Kidney glomerular epithelial cell (primary cell): ENCODE data around the gene NECTIN1.

Experiments
- DNase-seq: peaks from one replicate; lab custom pipeline; 2025; lab: John Stamatoyannopoulos, UW

NECTIN1 gene, protein sequence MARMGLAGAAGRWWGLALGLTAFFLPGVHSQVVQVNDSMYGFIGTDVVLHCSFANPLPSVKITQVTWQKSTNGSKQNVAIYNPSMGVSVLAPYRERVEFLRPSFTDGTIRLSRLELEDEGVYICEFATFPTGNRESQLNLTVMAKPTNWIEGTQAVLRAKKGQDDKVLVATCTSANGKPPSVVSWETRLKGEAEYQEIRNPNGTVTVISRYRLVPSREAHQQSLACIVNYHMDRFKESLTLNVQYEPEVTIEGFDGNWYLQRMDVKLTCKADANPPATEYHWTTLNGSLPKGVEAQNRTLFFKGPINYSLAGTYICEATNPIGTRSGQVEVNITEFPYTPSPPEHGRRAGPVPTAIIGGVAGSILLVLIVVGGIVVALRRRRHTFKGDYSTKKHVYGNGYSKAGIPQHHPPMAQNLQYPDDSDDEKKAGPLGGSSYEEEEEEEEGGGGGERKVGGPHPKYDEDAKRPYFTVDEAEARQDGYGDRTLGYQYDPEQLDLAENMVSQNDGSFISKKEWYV

DNA sequence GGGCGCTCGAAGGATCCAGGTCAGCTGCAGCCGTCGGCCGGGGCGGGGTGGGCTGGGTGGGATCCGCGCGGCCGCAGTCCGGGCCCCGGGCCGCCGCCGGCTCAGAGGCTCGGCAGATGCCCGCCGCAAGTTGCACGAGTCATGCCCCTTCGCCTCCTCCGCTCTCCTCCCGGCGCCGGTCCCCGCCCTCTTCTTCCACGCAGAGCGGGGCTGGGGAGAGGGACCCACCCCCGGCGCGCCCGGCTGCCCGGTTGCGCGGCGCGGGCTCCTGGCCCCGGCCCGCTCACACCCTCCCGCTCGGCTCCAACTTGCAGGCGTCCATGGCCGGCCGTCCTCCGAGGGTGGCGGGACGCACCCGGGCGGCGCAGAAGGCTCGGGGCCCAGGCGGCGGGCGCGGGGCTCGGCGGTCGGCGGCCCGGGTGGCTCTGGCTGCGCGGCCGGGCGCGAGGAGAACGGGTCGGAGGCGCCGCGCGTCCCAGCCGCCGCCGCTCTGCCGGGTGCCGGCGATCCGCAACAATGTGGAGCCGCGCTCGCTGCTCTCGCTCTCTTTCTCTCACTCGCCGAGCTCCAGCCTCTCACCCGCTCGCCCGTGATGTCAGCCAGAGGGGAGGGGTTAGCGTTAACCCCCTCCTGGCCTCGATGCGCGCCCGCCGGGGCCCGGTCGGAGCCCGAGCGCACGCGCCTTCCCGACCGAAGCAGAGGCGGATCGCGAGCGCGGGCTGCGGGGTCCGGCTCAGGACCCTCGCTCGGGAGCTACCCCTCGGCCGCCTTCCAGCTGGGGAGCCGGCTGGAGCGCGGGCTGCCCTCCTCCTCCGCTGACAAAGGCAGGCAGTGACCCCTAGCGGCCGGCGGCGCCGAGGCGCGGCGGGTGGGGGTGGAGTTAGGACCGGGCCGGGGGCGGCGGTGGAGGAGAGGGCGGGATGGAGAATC lies at the start of gene NECTIN1:
Gene NECTIN1 (minus strand): TSS at position 550 of the 930 bp plus-strand sequence. CDS start 647 bp downstream, outside the sequence.
- DNase-seq, result peak; percentile 83

DNA sequence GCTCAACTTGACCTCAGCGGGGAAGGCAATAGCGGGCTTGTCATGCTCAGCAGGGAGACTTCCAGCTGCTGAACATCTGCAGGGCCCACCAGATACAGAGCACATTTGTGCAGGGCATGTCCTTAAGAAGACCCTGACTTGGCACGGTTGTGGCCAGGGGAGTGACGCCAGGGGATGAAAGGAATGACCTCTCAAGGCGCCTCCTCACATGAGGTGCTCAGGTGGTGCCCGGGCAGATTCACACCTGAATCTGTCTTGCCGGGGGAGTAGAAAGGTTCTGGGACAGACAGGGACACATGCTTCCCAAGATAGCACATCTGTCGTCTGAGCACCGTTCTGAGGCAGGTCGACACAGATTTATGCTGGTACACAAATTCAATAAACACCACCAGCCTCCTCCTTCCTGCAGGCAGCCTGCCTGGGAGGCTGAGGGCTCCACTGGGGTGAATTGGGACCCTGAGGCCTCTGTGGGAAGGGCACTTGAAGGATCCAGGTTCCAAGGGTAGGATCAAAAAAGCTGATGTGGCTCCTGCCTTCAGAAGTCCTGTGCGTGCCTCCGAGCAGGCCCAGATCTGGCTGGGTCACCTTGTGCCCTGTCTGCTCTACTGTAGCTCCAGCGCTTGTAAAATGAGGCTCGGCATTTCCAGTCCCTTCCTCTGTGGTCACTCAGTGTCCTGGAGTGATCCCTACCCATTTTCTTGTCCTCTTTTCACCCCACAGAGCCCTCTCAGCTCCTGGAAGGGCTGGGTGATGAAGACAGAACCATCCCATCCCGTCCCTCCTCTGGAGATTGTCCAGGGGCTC lies 49.6 kb upstream of the NECTIN1 start:
- DNase-seq, result no peak

DNA sequence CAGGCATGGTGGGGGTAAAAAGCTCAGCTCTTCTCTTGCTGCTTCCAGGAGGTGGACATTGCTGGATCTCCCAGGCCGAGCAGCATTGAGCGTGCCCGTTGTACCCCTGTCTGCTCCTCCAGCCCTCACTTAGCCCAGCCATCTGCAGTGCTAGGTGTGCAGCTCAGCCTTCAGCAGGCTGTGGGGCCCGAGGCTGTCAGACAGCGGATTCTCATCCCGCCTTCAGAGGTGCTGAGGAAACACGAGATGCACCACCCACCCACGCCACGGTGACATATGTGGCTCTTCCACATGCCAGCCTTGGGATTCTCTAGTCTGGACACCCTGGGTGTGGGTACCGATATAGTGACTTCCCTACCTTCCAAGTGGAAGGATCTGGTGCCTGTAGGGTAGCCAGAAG lies 48.9 kb upstream of the NECTIN1 start:
- DNase-seq, result no peak

DNA sequence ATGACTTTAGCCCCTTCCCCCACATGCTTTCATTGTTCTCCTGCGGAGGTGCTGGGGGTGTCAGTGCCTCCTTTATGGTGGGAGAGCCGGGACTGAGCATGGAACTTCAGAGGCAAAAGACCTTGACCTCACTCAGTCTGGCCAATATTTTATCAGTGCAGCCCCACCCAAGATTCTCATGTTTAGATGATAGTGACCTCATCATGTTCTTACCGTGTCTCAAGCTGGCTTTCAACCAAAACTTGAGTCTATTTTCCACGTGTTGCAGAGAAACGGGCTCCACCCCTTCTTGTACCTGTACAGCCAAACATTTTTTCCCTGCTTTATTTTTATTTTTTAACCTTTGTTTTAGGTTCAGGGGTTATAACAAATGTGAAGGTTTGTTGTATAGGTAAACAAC lies 47.7 kb upstream of the NECTIN1 start:
- no peak for DNase-seq

DNA sequence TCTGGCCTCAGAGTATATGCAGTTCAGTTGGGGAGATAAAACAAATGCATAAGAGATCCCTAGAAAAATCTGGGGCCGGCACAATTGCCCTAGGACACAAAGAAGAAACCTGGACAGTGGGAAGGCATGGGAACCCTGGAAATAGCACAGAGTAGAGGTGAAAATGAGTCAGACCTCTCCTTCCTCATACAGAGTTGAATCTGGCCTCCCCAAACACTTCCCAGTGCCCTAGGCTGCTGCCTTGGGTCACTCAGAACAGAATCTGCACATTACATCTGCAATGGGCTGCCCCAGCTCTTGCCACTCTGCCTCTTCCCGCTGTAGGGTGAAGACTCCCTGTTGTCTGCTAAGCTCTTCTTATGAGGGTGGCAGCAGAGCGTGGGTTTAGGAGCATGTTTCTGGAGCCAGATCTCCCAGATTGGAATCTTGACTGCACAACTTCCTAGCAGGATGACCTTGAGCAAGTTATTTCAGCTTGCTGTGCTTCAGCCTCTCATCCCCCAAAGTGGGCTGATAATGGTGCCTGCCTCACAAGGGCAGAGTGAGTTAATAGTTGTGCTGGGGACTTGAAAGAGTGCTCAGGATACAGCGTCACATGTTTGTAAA lies 47.1 kb upstream of the NECTIN1 start:
- no peak for DNase-seq

DNA sequence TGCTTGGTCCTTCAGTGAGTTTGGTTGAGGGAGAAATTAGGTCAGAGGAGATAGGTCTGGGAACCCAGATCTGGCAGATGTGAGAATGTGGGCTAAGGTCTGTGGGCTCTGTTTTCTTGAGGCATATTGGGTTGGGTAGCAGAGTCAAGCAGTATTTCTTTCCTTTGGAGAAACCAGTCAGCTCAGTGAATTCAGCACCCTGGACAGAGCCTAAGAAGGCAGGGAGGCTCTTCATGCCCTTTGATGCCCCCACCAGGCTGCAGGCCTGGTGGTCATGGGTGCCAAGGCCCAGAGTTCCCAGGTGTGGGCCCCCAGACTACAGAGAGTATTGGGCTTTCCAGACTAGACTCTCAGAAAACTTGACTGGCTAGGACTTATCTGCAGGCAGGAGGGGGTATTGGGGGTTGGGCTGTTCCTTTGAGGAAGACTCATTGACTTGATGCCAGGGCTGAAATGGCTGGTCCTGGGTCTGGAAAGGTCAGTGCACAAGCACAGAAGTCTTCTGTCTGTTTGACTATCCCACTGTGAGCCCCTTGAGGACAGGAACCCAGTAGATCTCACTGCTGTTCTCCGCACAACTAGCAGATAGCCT lies 45.3 kb upstream of the NECTIN1 start:
- DNase-seq, result peak; percentile 12

DNA sequence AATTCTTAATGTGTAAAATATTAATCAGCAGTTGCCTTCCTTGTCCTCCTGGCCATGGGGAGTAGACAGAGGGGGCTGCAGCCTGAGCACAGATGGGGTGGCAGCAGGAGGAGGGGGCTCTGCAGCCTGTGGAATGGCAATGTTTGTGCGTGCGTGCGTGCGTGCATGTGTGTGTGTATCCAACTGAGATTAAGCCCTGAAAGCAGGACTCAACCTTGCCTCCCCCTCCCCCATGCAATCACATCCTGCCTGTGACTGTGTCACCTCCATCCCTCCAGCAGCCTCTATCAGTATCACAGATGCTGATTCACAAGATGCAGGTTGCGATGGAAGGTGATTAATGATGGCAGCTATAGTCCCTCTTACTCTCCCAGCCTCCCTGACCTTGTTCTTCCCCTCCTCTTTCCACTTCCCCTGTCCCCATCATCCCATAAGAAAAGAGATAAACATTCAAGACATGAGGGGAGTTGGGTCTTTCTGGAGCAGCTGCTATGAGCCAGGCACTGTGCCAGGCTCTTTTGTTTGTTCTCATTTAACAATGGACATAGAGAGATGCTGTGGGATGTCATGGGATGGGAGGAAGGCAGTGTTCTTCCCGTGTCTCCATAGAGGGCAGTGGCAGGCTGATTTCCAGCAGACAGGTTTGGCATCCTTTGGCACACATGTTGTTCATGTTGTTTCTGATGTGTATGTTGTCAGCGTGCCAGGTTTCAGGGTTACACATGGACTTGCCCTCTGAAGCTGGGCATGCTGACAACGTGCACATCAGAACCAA lies 43.8 kb upstream of the NECTIN1 start:
- DNase-seq, result no peak

DNA sequence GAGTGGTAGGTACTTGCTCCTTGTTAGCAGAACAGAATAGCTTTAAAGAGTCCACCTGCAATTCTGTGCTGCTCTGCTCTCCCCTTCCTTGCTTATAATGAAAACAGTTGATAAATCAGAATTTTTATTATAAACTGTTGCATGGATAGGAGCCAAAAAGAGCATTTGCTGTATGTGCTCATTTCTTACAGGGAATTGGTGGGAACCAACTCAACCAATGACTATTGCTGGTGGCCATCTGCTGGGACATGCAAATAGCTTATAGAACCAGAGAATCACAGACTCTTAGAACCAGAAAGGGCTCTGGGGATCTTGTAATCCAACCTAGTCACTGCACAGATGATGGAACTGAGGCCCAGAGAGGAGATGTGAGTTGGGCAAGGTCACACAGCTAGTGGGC lies 43.1 kb upstream of the NECTIN1 start:
- DNase-seq, result no peak

DNA sequence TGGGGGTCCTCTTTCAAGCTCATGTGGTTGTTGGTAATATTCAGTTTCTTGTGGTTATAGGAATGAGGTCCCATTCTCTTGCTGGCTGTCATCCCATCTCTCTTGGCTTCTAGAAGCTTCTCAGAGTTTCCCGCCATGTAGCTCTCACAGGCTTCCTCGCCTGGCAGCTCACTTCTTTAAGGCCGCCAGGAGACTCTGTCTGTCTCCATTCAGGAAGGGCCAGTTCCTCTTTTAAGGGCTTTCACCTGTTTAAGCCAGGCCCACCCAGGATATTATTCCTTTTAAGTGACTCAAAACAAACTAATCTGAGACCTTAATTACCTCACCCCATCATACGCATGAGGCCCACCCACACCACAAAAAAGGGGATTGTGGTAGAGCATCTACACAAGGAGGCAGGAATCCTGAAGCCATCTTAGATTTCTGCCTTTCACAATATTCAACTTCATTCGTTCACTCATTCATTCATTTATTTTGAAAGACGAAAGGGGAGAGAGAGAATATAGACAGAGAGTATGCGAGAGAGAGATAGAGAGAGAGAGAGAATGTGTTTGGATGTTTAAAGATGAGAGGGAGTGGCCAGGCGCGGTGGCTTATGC lies 42.3 kb upstream of the NECTIN1 start:
- no peak for DNase-seq

DNA sequence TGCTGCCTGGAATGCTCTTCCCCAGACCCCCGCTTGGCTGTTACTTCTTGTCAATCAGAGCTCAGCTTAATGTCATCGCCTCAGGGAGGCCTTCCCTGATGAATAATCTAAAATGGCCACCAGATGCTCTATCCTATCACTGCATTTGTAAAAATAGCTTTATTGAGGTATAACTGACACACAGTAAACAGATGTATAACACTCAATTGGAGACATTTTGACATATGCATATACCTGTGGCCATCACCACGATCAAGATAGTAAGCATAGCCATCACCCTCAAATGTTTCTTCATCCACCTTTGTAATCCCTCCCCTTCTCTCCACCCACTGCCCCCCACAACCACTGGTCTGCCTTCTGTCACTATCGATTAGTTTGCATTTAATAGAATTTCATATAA lies 36.6 kb upstream of the NECTIN1 start:
- DNase-seq, result no peak

DNA sequence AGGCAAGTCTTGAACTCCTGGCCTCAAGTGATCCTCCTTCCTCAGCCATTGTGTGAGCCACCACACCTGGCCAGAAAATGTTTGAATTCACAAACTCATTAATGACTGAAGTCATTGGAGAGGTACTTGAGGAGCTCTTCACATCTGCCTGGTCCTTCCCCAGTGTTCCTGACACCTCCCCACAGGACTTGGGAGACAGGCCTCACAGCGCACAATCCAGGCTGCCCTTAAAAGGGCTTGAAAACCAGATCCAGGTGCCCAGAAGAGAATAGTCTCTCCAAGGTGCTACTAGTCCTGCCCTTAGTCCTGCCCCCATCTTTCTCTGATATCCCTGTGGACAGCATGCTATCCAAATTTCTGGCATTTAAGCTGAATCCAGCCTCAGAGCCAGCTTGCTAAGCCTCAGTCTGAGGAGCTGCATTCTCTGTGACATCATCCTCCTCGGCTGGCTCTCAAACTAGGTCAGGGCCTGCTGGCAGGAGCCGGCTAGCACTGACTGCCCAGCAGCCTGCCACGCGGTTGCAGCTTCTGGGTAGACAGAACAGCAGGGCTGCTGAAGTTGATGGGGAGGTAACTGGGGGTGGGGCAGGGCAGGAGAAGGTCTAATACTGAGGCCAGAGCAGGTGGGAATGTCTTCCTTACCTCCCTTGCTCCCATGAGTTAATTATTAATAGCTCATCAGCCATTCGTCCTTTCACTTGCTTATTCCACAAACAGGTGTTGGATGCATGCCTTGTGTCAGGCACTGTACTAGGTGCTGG lies 35.3 kb upstream of the NECTIN1 start:
- DNase-seq, result peak; percentile 26

DNA sequence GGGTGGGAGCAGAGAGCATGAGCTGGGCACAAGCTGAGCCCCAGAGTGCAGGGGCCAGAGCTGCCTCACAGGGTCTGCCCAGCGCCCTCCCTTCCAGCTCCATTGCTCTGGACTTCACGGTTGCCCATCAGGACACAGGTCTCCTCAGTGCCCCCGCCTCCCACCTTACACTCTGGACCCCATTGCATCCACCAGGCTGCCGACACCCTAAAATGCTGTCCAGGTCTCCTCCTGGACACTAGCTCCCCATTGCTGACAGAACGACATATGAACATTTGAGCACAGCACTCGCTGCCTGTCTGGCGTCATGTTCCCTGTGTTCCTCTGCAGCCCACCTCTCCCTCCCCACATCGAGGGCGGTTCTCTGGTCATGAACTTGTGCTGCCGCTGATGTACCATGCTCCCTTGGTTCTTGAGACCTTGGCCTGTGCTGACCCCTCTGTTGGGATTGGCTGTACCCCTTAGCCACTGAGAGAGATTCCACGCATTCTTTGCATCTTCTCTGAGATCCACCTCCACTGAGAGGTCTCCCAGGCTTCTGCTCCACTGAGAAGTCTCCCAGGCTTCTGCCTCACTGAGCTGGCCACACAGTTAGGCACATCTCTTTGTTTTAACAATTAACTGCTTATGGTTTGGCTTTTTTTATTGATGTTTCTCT lies 34.2 kb upstream of the NECTIN1 start:
- DNase-seq, result no peak

DNA sequence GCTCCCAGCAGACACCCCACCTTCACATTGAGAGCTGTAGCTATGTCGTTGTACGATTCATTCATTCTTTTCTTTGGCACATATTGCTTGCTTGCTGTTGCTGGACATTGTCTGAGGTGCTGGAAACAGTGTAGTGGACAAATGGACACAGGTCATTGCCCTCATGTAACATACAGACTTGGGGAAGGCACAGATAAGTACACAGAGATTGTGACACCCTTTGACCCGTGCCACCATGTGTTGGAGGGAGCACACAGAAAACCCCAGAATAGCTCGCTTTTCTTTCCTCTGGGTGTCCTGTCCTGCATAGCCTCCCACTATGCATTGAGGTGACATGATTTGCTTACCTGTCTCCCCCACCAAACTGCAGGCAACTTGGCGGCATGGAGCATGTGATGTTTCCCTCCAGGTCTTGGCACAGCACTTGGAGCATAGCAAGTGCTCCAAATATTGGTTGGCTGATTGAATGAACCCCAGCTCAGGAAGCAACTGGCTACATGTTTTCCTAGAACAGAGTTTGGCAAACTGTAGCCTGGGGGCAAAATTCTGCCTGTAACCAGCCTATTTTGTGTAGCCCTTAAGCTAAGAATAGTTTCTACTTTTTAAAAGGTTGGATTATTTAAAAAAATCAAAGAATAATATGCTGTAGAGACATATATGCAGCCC lies 30.9 kb upstream of the NECTIN1 start:
- no peak for DNase-seq

DNA sequence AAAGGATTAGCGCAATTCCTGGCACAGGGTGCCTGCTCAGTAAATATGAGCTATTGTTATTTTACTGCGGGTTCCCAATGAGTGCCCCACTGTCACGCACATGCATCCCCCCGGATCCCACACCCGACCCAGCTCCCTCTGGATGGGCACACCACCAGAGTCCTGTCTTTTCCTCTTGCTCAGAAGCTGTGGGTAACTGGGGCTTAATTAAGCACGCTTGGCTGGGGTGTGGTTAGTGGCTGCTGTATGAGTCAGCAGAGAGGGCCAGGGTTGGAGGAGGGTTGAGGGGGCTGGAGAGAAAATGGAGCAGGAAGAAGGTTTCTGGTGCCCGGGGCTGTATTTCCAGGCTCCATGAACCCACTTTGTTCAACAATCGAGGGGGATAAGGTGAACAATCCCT lies 30.3 kb upstream of the NECTIN1 start:
- peak; percentile 2 for DNase-seq

DNA sequence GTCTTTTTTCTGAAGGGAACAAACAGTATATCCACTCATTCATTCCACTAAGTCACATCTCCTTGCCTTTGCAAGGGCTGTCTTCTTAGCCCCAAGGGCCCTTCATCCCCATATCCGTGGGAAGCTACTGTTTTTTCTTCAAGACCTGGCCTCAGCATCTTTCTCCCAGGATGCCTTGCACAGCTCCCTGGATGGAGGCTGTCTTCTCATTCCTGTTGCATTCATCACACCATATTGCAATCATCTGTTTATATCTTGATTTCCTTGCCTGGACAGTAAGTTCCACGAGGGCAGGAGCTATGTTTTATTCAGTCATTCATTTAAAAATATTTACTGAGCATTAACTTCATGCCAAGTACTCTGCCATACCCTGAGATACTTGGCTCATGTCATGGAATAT lies 29.3 kb upstream of the NECTIN1 start:
- DNase-seq, result no peak

DNA sequence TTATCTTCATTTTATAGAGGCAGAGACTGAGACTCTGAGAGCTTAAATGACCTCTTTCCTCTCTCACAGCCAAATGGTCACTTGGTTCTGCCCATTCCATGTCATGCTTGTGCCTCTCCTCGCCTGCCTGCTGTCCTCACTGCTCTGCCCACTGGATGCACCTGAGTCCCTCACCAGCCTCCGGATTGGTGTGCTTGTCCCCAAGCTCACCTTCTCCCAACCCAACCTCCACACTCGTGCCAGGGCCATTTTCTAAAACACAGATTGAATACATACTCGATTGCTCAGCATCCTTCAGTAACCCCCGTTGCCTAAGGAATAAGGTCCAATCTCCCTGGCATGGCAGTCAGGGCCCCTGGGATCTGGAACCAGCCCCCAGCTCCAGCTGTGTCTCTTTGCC lies 28.4 kb upstream of the NECTIN1 start:
- no peak for DNase-seq

DNA sequence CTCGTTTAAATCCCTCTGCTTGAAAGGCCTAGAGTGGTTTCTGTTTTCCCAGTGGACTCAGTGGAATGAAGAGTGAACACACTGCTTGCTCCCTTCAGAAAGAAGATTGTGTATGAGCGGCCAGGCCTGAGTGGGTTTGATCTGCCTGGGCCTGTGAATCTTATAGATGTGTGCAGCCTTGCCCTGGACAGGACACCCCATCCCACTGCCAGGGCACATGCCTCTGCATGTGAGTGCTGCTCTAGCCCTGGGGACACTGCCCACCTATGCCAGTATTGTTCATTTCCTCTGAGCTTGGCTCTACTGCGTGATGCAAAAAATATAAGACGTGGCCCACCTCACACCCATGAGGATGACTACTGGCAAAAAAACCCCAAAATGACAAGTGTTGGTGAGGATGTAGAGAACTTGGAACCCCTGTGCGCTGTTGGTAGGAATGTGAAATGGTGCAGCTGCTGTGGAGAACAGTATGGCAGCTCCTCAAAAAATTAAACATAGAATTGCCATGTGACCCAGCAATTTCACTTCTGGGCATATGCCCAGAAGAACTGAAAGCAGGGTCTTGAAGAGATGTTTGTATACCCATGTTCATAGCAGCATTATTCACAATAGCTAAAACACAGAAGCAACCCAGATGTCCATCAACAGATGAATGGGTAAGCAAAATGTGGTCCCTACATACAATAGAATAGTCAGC lies 27.3 kb upstream of the NECTIN1 start:
- no peak for DNase-seq
